HL-60 (cell line): ENCODE measurements around the gene PRR12.
A peak's percentile ranks its signal among the peaks of the same experiment; 100 is the strongest.

Experiments
- DNase-seq, 2 experiments: peaks; one replicate each; pipeline ENCODE4 v3.0.0-alpha.2; 2010 to 2020; ENCODE audit warnings: low read depth in 1 of 2, low spot score in 1 of 2
- H3K27ac ChIP-seq: fragments of 250-450 bp; sonication (Bioruptor Pico); replicated peaks from 2 replicates; pipeline ENCODE4 v1.5.1; 2020; ENCODE audit warnings: mild to moderate bottlenecking, moderate library complexity
- H3K27me3 ChIP-seq: fragments of 250-450 bp; sonication (Bioruptor Pico); 2 replicates; pipeline ENCODE4 v1.5.1; 2021; ENCODE audit warnings: mild to moderate bottlenecking, moderate library complexity; ENCODE audit not compliant: insufficient read depth, poor library complexity, severe bottlenecking
- H3K4me3 ChIP-seq: replicated peaks from 2 replicates; pipeline ENCODE4 v1.5.1; 2011; ENCODE audit warnings: mild to moderate bottlenecking, control low read depth, low read length; ENCODE audit not compliant: insufficient read depth
- GABPA ChIP-seq: IDR thresholded peaks from 2 replicates; pipeline ENCODE4 v1.6.1; 2012; ENCODE audit warnings: low read depth
- POLR2AphosphoS5 ChIP-seq: IDR thresholded peaks from 2 replicates; pipeline ENCODE4 v1.6.1; 2012; ENCODE audit warnings: low read depth
- REST ChIP-seq: IDR thresholded peaks from 2 replicates; pipeline ENCODE4 v1.6.1; 2012; ENCODE audit warnings: low read depth; ENCODE audit not compliant: insufficient replicate concordance
- SPI1 ChIP-seq: IDR thresholded peaks from 2 replicates; pipeline ENCODE4 v1.6.1; 2012; ENCODE audit warnings: low read depth, mild to moderate bottlenecking, borderline replicate concordance
- TF ChIP-seq, protein P1 (sequence below): IDR thresholded peaks from one replicate; pipeline ENCODE4 v1.5.1; 2011; ENCODE audit warnings: low read length, control low read depth, inconsistent platforms; ENCODE audit not compliant: insufficient read depth

The PRR12 gene

GRCh38 chr19:49560358-49560900, 30.6 kb upstream of the PRR12 start:
- peak in 1 of 2 experiments; percentile 26 for DNase-seq
- no peaks in the 10 kb centered on the region for H3K27me3 ChIP-seq
- H3K27ac ChIP-seq, result no peak overlapping the region
- TF ChIP-seq SPI1 (no peak), POLR2AphosphoS5 (no peak), GABPA (no peak), REST (no peak)
- TF ChIP-seq, protein P1, sequence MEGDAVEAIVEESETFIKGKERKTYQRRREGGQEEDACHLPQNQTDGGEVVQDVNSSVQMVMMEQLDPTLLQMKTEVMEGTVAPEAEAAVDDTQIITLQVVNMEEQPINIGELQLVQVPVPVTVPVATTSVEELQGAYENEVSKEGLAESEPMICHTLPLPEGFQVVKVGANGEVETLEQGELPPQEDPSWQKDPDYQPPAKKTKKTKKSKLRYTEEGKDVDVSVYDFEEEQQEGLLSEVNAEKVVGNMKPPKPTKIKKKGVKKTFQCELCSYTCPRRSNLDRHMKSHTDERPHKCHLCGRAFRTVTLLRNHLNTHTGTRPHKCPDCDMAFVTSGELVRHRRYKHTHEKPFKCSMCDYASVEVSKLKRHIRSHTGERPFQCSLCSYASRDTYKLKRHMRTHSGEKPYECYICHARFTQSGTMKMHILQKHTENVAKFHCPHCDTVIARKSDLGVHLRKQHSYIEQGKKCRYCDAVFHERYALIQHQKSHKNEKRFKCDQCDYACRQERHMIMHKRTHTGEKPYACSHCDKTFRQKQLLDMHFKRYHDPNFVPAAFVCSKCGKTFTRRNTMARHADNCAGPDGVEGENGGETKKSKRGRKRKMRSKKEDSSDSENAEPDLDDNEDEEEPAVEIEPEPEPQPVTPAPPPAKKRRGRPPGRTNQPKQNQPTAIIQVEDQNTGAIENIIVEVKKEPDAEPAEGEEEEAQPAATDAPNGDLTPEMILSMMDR, result no peak
- no peak overlapping the region for H3K4me3 ChIP-seq

GRCh38 chr19:49564616-49565045, 26.4 kb upstream of the PRR12 start:
- TF ChIP-seq REST (no peak), GABPA (no peak), SPI1 (no peak), POLR2AphosphoS5 (no peak)
- TF ChIP-seq, protein P1, result no peak
- no peak for DNase-seq
- H3K27ac ChIP-seq, result no peak overlapping the region
- no peaks in the 10 kb centered on the region for H3K27me3 ChIP-seq
- no peak overlapping the region for H3K4me3 ChIP-seq

DNA sequence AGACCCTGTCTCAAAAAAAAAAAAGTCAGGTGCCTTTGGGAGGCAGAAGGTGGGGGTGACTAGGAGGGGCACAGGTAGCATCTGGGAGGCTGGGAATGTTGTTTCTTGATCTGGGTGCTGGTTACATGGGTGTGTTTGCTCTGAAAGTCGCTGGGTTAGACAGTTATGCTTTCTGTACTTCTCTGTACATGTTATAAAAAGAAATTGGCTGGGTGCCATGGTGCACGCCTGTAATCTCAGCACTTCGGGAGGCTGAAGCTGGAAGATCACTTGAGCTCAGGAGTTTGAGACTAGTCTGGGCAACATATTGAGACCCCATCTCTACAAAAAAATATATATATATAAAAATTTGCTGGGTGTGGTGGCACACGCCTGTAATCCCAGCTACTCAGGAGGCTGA, 25.7 kb upstream of the PRR12 start:
- Histone ChIP-seq H3K27me3 (no peaks in the 10 kb centered on the region), H3K27ac (no peak overlapping the region), H3K4me3 (no peak overlapping the region)
- no peak for DNase-seq
- TF ChIP-seq, protein P1, result no peak
- TF ChIP-seq REST (no peak), GABPA (no peak), POLR2AphosphoS5 (no peak), SPI1 (no peak)
